MM.1S (cell line): ENCODE data around the gene PMEPA1.
A peak's percentile ranks its signal among the peaks of the same experiment; 100 is the strongest.

Experiments
- DNase-seq: peaks from one replicate; pipeline ENCODE4 v3.0.0-alpha.2; 2015
- H2AFZ ChIP-seq: fragments of 300-600 bp; sonication (generic); 2 replicates; pipeline ENCODE4 v1.6.0; 2016; ENCODE audit warnings: antibody characterized with exemption, low read length
- H3F3A ChIP-seq: fragments of 300-600 bp; sonication (generic); 2 replicates; pipeline ENCODE4 v1.6.1; 2016; ENCODE audit warnings: mild to moderate bottlenecking, antibody characterized with exemption, low read length, moderate library complexity, mixed read lengths; ENCODE audit not compliant: insufficient read depth
- H3K27ac ChIP-seq: fragments of 300-600 bp; sonication (generic); 2 replicates; pipeline ENCODE4 v1.5.1; 2016; ENCODE audit warnings: mild to moderate bottlenecking, low read length
- H3K27me3 ChIP-seq: fragments of 300-600 bp; sonication (generic); replicated peaks from 2 replicates; pipeline ENCODE4 v1.6.0; 2016; ENCODE audit warnings: low read length; ENCODE audit not compliant: insufficient read depth
- H3K36me3 ChIP-seq: fragments of 300-600 bp; sonication (generic); replicated peaks from 2 replicates; pipeline ENCODE4 v1.6.1; 2016; ENCODE audit warnings: mild to moderate bottlenecking, low read length, mixed read lengths; ENCODE audit not compliant: insufficient read depth
- H3K4me1 ChIP-seq: fragments of 300-600 bp; sonication (generic); 2 replicates; pipeline ENCODE4 v1.6.1; 2016; ENCODE audit warnings: low read length, mixed read lengths
- H3K4me2 ChIP-seq: fragments of 300-600 bp; sonication (generic); 2 replicates; pipeline ENCODE4 v1.6.0; 2016; ENCODE audit warnings: low read depth, low read length
- H3K4me3 ChIP-seq: fragments of 300-600 bp; sonication (generic); 2 replicates; pipeline ENCODE4 v1.5.1; 2016; ENCODE audit warnings: low read length, mixed read lengths
- H3K79me2 ChIP-seq: fragments of 300-600 bp; sonication (generic); 2 replicates; pipeline ENCODE4 v1.6.1; 2016; ENCODE audit warnings: mixed run types, low read length, mixed read lengths
- H3K9ac ChIP-seq: fragments of 300-600 bp; sonication (generic); 2 replicates; pipeline ENCODE4 v1.6.1; 2016; ENCODE audit warnings: low read length, mixed read lengths
- H3K9me2 ChIP-seq: fragments of 300-600 bp; sonication (generic); replicated peaks from 2 replicates; pipeline ENCODE4 v1.6.1; 2016; ENCODE audit warnings: mild to moderate bottlenecking, low read length, mixed read lengths; ENCODE audit not compliant: insufficient read depth
- H3K9me3 ChIP-seq: fragments of 300-600 bp; sonication (generic); replicated peaks from 2 replicates; pipeline ENCODE4 v1.6.1; 2016; ENCODE audit warnings: mild to moderate bottlenecking, low read length, mixed read lengths; ENCODE audit not compliant: insufficient read depth
- H4K20me1 ChIP-seq: fragments of 300-600 bp; sonication (generic); 2 replicates; pipeline ENCODE4 v1.6.1; 2016; ENCODE audit warnings: mild to moderate bottlenecking, low read length, moderate library complexity, mixed read lengths; ENCODE audit not compliant: insufficient read depth
- EZH2 ChIP-seq: fragments of 300-600 bp; sonication (generic); optimal IDR thresholded peaks from 2 replicates; pipeline ENCODE3; 2017; ENCODE audit warnings: low read depth, mild to moderate bottlenecking, antibody characterized with exemption, low read length, mixed read lengths
- EZH2phosphoT487 ChIP-seq: fragments of 300-600 bp; sonication (generic); IDR thresholded peaks from 2 replicates; pipeline ENCODE4 v1.6.1; 2018; ENCODE audit warnings: antibody characterized with exemption, low read length
- TF ChIP-seq, protein P1 (sequence below): fragments of 300-600 bp; sonication (generic); IDR thresholded peaks from 2 replicates; pipeline ENCODE4 v1.5.1; 2016; ENCODE audit warnings: antibody characterized with exemption, low read length, mixed read lengths

Gene PMEPA1

DNA sequence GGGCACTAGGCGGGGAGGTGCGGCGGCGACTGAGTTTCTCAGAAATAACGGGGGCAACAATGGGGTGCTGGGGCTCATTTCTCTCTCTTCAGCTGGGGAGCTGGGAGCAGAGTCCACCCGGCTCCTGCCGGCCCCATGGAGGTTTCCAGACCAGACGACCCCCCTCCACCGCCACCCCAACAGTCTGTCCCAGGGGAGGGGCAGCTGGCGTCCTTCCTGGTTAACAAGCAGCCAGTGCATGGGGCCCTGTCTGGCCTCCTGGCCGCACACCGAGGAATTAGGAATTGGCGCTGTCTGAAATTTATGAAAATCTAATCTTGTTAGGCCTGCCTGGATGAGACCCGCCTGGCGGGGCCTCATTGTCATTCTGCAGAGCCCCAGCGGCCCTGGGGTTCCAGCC, 42.4 kb downstream of the PMEPA1 start:
- H2AFZ ChIP-seq = no peak overlapping the region
- peak overlapping the region; percentile 50; the same call in 1 of the 2 replicates for H3K27ac ChIP-seq
- peaks cover 12% of the 10 kb centered on the region; the same call in 1 of the 2 replicates for H3F3A ChIP-seq
- no peaks in the 10 kb centered on the region for H3K9me3 ChIP-seq
- no peak overlapping the region for H3K4me2 ChIP-seq
- no peaks in the 10 kb centered on the region for H3K9me2 ChIP-seq
- H4K20me1 ChIP-seq = no peaks in the 10 kb centered on the region
- no peak for TF ChIP-seq EZH2
- TF ChIP-seq EZH2phosphoT487 = no peak
- TF ChIP-seq, protein P1, sequence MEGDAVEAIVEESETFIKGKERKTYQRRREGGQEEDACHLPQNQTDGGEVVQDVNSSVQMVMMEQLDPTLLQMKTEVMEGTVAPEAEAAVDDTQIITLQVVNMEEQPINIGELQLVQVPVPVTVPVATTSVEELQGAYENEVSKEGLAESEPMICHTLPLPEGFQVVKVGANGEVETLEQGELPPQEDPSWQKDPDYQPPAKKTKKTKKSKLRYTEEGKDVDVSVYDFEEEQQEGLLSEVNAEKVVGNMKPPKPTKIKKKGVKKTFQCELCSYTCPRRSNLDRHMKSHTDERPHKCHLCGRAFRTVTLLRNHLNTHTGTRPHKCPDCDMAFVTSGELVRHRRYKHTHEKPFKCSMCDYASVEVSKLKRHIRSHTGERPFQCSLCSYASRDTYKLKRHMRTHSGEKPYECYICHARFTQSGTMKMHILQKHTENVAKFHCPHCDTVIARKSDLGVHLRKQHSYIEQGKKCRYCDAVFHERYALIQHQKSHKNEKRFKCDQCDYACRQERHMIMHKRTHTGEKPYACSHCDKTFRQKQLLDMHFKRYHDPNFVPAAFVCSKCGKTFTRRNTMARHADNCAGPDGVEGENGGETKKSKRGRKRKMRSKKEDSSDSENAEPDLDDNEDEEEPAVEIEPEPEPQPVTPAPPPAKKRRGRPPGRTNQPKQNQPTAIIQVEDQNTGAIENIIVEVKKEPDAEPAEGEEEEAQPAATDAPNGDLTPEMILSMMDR = no peak
- DNase-seq = no peak
- H3K36me3 ChIP-seq = no peaks in the 10 kb centered on the region
- no peaks in the 10 kb centered on the region for H3K79me2 ChIP-seq
- H3K27me3 ChIP-seq = no peaks in the 10 kb centered on the region
- no peak overlapping the region for H3K4me3 ChIP-seq
- H3K4me1 ChIP-seq = peaks cover 11% of the 10 kb centered on the region
- H3K9ac ChIP-seq = no peak overlapping the region

- Histone ChIP-seq H3K4me1 (peaks cover 11% of the 10 kb centered on the region), H3K9ac (no peak overlapping the region), H3K9me3 (no peaks in the 10 kb centered on the region), H3K4me3 (no peak overlapping the region), H3K27me3 (no peaks in the 10 kb centered on the region), H3K27ac (no peak overlapping the region), H4K20me1 (no peaks in the 10 kb centered on the region), H3K9me2 (no peaks in the 10 kb centered on the region), H3F3A (peaks cover 12% of the 10 kb centered on the region; the same call in 1 of the 2 replicates), H2AFZ (no peak overlapping the region), H3K4me2 (no peak overlapping the region), H3K36me3 (no peaks in the 10 kb centered on the region), H3K79me2 (no peaks in the 10 kb centered on the region)
- TF ChIP-seq EZH2 = no peak
- no peak for TF ChIP-seq EZH2phosphoT487
- TF ChIP-seq, protein P1 = no peak
- no peak for DNase-seq
Measured at GRCh38 chr20:57666834-57667157, 43.0 kb downstream of the PMEPA1 start.

GRCh38 chr20:57666106-57666833, 43.5 kb downstream of the PMEPA1 start:
- H3K9me2 ChIP-seq = no peaks in the 10 kb centered on the region
- H3K9me3 ChIP-seq = no peaks in the 10 kb centered on the region
- no peak overlapping the region for H3K4me2 ChIP-seq
- no peaks in the 10 kb centered on the region for H3K27me3 ChIP-seq
- no peak for DNase-seq
- H3K79me2 ChIP-seq = no peaks in the 10 kb centered on the region
- H3K36me3 ChIP-seq = no peaks in the 10 kb centered on the region
- peaks cover 12% of the 10 kb centered on the region; the same call in 1 of the 2 replicates for H3F3A ChIP-seq
- H4K20me1 ChIP-seq = no peaks in the 10 kb centered on the region
- H3K4me1 ChIP-seq = peaks cover 11% of the 10 kb centered on the region
- no peak overlapping the region for H3K4me3 ChIP-seq
- TF ChIP-seq, protein P1 = no peak
- TF ChIP-seq EZH2phosphoT487 (no peak), EZH2 (no peak)
- no peak overlapping the region for H2AFZ ChIP-seq
- no peak overlapping the region for H3K27ac ChIP-seq
- H3K9ac ChIP-seq = no peak overlapping the region
